Suppressor macrophage treated with lipopolysaccharide for 1 hour (primary cell): ENCODE measurements around the gene PELI3.

Experiments
- DNase-seq, 3 donors: peaks; one replicate each; pipeline ENCODE4 v3.0.0-alpha.2; 2020 to 2022

Gene PELI3

GRCh38 chr11:66509131-66509561, 42.4 kb downstream of the PELI3 start:
- DNase-seq: peak; percentile 25 to 51 (median 26)

GRCh38 chr11:66510271-66510989, 43.7 kb downstream of the PELI3 start, which contains the start of gene BBS1:
Gene BBS1, plus strand, starts transcription at chr11:66510635. Its CDS starts 25 bp downstream, at chr11:66510660.
- peak; percentile 77 to 91 (median 87) for DNase-seq

- no peak for DNase-seq
These were observed 44.3 kb downstream of the PELI3 start for GRCh38 chr11:66510990-66511339.

- no peak for DNase-seq
These were observed 56.9 kb downstream of the PELI3 start for GRCh38 chr11:66523611-66524010.

- DNase-seq: no peak
These were observed 57.8 kb downstream of the PELI3 start for GRCh38 chr11:66524304-66525040.
